GM18868 (cell line): ENCODE results near the gene PCLAF.
A peak's percentile ranks its signal among the peaks of the same experiment; 100 is the strongest.
"Not testable (repeated sequence)": the region's sequence is repeated elsewhere in the genome, so short reads cannot be mapped to it uniquely, and the experiment has no call there.

ENCODE experiments used
- ATAC-seq: cut with Tn5 transposase; IDR thresholded peaks from one replicate; pipeline ENCODE4 v1.9.1; 2021; ENCODE audit warnings: mild to moderate bottlenecking, moderate library complexity; ENCODE audit not compliant: unreplicated experiment

The PCLAF gene

DNA sequence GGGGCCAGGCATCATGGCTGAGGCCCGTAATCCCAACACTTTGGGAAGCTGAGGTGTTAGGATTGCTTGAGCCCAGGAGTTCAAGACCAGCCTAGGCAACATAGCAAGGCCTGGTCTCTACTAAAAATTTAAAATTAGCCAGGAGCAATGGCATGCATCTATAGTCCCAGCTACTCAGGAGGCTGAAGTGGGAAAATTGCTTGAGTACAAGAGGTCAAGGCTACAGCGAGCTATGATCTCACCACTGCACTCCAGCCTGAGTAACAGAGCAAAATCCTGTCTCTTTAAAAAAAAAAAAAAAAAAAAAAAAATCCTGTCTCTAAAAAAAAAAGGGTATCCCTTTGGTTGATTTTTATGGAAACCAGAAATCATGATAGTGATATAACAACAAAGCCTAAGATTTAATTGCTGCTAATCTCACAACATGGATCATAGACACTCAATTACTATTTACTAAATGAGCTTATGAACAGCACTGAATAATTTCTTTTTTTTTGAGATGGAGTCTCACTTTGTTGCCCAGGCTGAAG lies 12.1 kb downstream of the PCLAF start:
- no peak for ATAC-seq

DNA sequence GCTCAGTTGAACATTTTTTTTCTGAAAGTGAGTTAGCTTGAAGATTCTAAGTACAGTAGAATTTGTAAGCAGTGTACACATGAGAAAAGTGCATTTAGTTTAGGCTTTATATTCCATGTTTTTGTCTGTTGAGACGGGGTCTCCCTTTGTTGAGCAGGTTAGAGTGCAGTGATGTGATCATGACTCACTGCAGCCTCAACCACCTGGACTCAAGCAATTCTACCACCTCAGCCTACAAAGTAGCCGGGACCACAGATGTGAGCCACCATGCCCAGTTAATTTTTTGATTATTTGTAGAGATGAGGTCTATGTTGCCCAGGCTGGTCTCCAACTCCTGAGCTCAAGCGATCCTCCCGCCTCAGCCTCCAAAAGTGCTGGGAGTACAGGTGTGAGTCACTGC lies 20.0 kb downstream of the PCLAF start:
- ATAC-seq = no peak

DNA sequence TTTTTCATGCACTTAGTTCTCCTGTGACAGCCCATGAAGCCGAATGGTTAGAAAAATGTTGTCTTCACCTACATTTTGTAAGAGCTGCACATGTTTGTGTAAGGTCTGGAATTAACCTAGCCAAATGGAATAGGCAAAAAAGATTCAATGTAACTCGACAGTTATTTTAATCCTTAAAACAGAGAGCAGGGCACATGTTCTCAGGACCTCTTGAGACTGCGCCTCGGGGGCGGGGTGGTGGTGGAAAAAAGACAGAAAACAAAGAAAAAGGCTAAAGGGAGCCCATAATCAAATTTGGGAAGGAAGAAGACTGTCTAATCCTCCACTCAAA lies 24.6 kb downstream of the PCLAF start:
- ATAC-seq = no peak

DNA sequence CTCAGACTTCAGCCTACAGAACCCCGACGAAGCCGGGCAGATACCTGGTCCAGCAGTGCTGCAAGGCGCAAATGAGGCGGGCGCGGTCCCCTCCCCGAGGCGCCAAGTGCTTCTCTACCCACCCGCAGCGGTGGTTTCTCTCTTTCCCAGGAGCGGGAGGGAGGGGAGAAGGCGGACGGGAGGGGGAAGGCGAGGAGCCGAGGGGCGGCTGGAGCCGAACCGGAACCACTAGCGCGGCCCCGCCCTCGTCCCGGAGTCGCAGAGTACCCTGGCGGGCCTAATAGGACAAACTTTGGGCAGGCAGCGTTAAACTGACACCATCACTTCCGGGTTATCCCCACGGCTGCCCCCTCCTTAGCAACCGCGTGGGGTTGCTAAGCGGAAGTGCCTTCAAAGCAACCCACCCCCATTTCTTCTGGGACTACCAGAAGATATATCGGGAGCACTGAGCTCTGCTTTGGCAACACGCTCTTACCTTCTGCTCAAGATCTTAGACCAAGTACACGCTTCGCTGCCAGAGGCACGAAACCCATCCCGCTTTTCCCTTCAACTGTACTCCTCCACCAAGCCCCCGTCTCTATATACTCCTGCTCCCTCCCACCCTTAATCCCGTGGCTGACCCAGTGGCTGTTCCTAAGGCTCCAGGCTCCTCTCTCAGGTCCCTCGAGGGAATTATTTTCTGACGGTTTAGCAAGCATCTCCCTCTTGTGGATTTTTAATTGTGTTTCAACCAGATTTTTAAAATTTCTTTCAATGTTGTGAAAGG lies 25.1 kb downstream of the PCLAF start, which contains the start of gene CSNK1G1:
CSNK1G1 (minus strand) TSS at position 230 of the 766 bp plus-strand sequence. CDS start 55,674 bp downstream, outside the sequence.
- peak; percentile 97 for ATAC-seq

DNA sequence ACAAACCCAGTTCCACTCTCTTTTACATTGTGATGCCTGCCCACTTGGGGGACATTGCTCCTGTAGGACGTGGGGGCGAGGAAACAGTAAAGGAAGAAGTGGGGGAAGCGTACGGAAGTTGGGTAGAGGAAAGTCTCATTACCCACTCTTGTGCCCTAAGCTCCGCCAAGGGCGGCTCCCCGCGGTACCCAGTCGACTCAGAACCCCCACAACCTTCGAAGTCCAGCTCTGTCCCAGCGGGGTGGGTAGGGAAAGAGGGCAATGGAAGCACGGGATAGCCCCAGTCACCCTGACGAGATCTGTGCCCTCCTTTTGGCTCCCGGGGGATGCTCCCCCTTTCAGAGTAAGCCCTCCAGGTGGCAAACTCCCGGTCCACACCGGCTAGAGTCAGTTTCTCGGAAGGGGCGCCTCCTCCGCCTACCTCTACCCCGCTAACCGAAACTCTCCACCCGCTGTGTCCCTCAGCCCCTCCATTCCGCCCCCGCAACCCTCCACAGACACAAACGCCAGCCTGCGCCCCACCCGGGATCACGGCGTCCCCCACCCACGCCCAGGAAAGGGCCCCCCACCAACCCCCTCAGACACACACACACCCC lies 25.8 kb downstream of the PCLAF start:
- peak; percentile 16 for ATAC-seq

DNA sequence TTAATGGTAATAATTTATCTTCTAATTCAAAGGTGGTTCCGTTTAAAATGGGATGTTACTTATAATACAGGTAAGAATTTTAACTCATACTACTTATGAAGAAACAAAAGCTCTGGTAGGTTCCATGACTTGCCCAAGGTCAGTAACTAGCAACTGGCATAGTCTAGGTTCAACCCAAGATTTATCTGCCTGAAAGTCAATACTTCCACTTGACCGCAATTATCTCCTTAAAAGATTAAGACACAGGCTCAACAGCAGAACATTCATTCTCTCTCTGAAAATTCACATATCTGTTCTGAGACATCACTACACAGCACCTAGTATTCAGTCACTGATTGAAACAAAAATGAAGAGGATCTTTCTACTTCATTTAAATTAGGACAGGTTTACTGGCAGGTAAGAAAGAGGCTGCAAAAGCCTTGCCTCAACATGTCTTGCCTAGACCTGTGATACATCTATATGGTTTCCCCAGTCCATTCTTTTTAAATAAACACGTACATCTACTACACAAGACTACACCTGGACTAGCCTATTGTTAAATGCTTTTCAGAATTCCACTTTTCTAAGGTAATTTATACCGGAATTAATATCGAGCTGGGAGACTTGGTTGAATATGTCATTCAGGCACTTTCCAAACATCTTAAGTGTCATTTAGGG lies 26.4 kb downstream of the PCLAF start:
- no peak for ATAC-seq

DNA sequence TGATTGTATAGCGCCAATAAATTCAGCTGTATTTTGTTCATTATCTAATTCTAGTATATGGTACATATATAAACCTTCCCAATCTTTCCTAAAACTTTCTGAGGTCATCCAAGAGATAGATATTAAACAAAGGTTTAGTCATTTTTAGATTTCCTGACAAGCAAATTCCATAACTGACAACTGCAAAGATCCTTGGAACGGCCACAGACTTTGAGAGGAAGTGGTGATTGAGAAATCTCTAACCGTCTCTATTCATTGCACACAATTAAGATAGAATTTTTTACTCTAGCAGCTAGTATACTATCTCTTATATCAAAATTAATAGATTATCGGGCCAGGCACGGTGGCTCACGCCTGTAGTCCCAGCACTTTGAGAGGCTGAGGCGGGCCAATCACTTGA lies 30.0 kb downstream of the PCLAF start:
- no peak for ATAC-seq

DNA sequence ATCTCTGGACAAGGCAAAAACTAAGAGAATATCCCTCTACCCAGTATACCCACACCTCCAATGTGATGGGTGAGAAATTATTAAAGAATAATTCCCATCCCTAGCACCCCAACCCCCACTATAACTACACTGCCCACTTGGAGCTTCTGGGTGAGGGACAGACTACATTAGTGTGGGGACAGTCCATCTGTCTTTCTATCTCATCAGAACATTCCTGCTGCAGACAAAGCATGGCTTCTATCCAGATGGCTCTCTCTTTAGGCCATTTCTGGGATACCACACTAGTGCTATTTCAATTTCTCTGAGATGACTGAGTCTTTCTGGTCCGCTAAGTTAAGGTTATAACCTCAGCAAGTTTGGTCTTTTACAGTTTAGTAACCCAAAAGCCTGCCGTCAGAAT lies 31.9 kb downstream of the PCLAF start:
- no peak for ATAC-seq

DNA sequence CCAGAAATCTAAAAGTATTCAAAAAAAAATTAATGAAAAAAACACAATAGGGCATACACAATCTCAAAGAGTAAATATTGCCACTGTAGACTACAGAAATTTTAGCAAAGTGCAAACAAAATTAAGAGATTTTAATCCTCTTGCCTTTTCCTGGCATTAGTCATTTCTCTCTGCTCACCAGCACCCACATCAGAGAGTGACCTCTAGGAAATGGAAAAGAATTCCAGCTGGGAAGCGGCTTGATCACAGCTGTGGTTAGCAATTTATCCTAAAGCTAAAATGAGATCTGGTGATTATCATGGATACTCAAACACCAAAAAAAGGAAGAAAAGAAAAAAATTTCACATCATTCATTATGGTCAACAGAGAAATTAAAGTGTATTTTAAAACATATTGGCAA lies 32.8 kb downstream of the PCLAF start:
- no peak for ATAC-seq

DNA sequence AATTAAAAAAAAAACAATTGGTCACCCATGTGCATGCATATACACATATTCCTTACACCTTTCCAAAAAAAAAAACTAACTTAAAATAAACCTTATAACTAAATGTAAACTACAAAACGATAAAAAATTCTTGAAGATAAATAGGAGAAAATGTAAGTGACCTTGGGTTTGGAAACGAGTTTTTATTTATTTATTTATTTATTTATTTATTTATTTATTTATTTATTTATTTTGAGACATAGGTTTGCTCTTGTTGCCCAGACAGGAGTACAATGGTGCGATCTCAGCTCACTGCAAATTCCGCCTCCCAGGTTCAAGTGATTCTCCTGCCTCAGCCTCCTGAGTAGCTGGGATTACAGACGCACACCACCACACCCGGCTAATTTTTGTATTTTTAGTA lies 35.0 kb downstream of the PCLAF start:
- ATAC-seq = not testable (repeated sequence)

DNA sequence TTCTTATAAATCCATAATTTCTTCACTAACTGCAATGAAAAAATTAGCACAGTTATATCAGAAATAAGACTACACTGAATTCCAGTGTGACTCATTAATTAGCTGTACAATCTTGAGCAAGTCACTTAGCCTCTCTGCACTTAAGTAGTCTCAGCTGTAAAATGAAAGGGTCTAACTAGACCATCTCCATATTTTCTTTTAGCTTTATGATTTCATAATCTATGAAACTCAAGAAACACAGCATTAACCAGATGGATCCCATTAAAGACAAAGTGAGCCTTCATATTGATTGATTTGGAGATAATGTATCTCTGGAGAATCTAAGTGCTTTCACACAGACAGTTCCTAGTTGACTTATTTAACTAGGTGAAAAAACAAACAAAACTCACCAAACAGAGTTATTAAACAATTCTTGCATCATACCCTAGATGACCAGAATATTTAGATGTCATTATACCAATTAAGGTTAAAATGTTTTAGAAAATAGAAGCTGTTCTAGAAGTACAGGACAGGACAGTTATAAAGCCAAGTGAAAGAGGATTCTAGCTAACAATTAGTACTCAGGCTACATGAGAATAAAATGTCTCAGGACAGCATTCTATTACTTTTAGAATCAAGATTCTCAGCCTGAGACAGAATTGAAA lies 36.5 kb downstream of the PCLAF start:
- ATAC-seq = no peak

DNA sequence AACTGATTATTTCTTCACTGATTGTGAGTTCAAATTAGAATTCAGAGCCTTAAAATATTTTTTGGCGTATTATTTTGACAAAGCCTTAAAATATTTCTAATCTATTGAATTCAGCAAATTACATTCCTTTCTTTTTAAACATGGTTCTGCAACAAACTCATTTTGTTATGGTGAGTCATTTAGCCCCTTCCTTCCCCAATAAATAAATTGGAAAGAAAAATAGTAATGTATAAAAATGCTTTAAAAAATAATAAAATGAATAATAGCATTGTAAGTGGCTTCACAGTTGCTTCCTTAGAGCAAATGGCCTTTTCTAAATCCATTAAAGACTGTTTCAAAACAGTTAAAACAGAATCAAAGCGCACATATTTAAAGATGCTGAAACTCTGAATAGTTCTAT lies 37.4 kb downstream of the PCLAF start:
- no peak for ATAC-seq

DNA sequence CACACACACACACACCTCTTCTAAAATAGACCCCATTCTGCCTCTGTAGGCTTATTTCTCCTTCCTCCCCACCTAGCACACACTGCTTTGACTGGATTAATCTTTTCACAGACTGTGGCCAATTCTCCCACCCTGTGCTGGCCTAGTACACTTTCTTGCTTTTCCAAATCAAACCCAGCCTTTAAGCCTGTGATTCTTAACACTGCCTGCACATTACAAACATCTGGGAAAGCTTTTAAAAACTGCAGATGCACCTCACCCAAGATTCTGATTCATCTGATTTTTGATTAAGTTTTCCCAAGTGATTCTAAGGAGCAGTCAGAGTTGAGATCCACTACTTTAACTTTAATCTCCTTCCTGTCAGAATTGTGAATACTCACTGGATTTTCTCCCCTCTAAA lies 38.0 kb downstream of the PCLAF start:
- ATAC-seq = no peak

DNA sequence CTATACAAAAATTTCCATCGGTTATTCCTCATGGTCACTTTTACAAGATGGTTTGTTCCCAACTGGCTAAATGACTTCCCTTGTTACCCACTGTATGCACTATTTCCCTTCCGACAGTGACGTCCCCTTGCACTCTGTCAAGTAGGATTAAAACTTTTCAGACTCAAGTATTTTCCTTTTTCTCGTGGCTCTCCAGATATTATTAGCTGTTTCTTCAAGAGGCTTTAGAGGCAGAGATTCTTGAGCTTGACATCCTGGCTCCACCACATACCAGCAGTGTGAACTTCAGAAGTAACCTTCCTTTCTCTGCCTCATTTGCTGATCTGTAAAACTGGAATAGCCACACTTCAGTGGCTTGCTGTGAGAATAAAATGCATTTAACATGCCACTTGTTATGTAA lies 39.3 kb downstream of the PCLAF start:
- ATAC-seq = no peak

DNA sequence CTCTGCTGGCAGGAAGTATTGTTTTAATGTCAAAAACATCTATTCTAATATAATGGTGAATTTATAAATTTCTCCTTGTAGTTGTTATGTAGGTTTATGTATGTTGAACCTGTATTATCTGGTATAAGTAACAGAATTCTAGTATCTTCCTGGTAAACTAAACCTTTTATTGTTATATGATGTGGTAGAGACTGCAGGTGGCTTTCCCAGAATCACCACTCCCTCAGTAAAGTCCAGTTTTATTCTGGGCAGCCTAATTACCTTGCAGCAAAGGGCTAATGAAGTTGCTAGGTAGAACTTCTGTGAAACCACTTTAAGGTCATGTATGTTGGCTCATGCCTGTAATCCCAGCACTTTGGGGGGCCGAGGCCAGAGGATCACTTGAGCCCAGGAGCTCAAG lies 40.9 kb downstream of the PCLAF start:
- no peak for ATAC-seq

DNA sequence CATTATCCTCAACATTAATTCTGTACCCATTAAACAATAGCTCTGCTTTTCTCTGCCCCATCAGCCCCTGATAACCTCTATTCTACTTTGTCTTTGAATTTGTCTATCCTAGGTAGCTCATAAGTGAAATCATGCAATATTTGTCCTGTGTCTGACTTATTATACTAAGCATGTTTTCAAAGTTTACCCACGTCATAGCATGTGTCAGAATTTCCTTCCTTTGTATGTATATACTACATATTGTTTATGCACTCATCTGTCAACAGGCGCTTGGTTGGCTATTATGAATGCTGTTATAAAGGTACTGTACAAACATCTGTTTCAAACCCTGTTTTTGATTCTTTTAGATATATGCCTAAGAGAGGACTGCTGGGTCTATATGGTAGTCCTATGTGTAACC lies 43.5 kb downstream of the PCLAF start:
- ATAC-seq = no peak

DNA sequence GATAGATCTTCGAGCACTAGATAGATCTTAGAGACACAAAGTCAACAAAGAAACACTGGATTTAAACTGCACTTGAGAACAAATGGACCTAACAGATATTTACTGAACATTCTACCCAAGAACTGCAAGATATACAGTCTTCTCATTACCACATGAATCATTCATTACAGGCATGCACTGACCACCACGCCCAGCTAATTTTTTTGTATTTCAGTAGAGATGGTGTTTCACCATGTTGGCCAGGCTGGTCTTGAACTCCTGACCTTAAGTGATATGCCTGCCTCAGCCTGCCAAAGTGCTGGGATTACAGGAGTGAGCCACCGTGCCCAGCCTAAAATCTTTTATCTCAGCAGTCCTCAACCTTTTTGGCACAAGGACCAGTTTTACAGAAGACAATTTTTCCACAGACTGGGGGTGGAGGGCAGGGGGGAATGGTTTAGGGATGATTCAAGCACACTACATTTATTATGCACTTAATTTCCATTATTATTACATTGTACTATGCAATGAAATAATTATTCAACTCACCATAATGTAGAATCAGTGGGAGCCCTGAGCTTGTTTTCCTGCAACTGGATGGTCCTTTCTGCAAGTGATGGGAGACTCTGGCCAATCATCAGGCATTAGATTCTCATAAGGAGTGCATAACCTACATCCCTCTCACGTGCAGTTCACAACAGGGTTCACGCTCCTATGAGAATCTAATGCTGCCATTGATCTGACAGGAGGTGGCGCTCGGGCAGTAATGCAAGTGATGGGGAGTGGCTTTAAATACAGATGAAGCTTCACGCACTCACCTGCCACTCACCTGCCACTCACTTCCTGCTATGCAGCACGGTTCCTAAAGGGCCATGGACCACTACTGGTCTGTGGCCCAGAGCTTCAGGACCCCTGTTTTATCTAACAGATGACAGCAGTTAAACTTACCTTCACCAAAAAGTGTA lies 47.0 kb downstream of the PCLAF start:
- no peak for ATAC-seq

DNA sequence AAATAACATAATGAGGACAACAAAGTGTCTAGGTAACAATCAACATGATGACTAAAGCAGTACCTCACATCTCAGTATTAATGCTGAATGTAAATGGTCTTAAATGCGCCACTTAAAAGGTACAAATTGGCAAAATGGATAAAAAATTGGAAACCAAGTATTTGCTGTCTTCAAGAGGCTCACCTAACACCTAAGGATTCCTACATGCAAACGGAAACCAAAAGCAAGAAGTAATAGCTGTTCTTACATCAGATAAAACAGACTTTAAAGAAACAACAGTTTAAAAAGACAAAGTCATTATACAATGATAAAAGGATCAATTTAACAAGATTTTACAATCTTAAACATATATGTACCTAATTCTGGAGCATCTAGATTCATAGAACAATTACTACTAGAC lies 47.7 kb downstream of the PCLAF start:
- no peak for ATAC-seq

DNA sequence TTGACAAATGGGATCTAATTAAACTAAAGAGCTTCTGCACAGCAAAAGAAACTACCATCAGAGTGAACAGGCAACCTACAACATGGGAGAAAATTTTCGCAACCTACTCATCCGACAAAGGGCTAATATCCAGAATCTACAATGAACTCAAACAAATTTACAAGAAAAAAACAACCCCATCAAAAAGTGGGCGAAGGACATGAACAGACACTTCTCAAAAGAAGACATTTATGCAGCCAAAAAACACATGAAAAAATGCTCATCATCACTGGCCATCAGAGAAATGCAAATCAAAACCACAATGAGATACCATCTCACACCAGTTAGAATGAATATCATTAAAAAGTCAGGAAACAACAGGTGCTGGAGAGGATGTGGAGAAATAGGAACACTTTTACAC lies 49.6 kb downstream of the PCLAF start:
- ATAC-seq = not testable (repeated sequence)

DNA sequence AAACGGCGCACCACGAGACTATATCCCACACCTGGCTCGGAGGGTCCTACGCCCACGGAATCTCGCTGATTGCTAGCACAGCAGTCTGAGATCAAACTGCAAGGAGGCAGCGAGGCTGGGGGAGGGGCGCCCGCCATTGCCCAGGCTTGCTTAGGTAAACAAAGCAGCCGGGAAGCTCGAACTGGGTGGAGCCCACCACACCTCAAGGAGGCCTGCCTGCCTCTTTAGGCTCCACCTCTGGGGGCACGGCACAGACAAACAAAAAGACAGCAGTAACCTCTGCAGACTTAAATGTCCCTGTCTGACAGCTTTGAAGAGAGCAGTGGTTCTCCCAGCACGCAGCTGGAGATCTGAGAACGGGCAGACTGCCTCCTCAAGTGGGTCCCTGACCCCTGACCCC lies 54.3 kb downstream of the PCLAF start:
- not testable (repeated sequence) for ATAC-seq
